Measurements from ENCODE around the gene POLK. TPM values are rescaled to one million over a fixed set of nuclear protein-coding genes. Genes with fewer than 3 reads are reported as not detected.
A peak's percentile ranks its signal among the peaks of the same experiment; 100 is the strongest.
"Not testable (repeated sequence)": the region's sequence is repeated elsewhere in the genome, so short reads cannot be mapped to it uniquely, and the experiment has no call there.

POLK gene
- total RNA-seq, 1 donor from 2014 or later: 27.6 TPM

GRCh38 chr5:75532190-75532589 is 20.5 kb downstream of the POLK start:
- FAIRE-seq: no peak
- Mint-ChIP-seq H3K27ac (ENCODE audit: unreplicated experiment) (no peak overlapping the region), H3K4me1 (ENCODE audit: low read depth, unreplicated experiment) (peaks cover 24% of the 10 kb centered on the region), H3K9me3 (ENCODE audit: unreplicated experiment) (peaks cover 18% of the 10 kb centered on the region), H3K4me3 (ENCODE audit: unreplicated experiment) (no peak overlapping the region), H3K36me3 (ENCODE audit: low read depth, unreplicated experiment) (peaks cover 24% of the 10 kb centered on the region), H3K27me3 (ENCODE audit: low read depth, unreplicated experiment) (no peaks in the 10 kb centered on the region)
- H3K4me2 ChIP-seq (ENCODE audit: low read length): no peak overlapping the region
- H4K20me1 ChIP-seq (ENCODE audit: insufficient read depth, low read length): peaks cover 22% of the 10 kb centered on the region
- H3K27me3 ChIP-seq (ENCODE audit: insufficient read depth, low read length): no peaks in the 10 kb centered on the region
- DNase-seq (ENCODE audit: low read depth): no peak
- peaks cover 79% of the 10 kb centered on the region for H3K79me2 ChIP-seq (ENCODE audit: insufficient read depth, low read length)
- no peak overlapping the region for H3K27ac ChIP-seq (ENCODE audit: low read depth, low read length)
- TF ChIP-seq CTCF (IDR thresholded peaks at IDR 0.05; ENCODE audit: insufficient read depth, low read depth, low read length) (no peak), EZH2 (IDR thresholded peaks at IDR 0.05; ENCODE audit: insufficient read depth, low read length) (no peak)
- H3K9me3 ChIP-seq (ENCODE audit: insufficient read depth, low read depth, low read length): peaks cover 3% of the 10 kb centered on the region
- no peaks in the 10 kb centered on the region for H3K4me1 ChIP-seq (ENCODE audit: insufficient read depth, low read length)
- no peaks in the 10 kb centered on the region for H3K36me3 ChIP-seq (ENCODE audit: insufficient read depth, low read length)
- H2AFZ ChIP-seq (ENCODE audit: low read depth, low read length): no peak overlapping the region
- H3K4me3 ChIP-seq (ENCODE audit: insufficient read depth, low read depth, low read length): no peak overlapping the region
- no peak overlapping the region for H3K9ac ChIP-seq (ENCODE audit: low read length)

- Histone ChIP-seq H3K79me2 (ENCODE audit: insufficient read depth, low read length) (peaks cover 80% of the 10 kb centered on the region), H3K27ac (ENCODE audit: low read depth, low read length) (peak overlapping the region; percentile 54), H3K4me2 (ENCODE audit: low read length) (peak overlapping the region; percentile 27), H4K20me1 (ENCODE audit: insufficient read depth, low read length) (peaks cover 21% of the 10 kb centered on the region)
- H3K4me3 ChIP-seq (ENCODE audit: insufficient read depth, low read depth, low read length); H3K36me3 ChIP-seq (ENCODE audit: insufficient read depth, low read length); H3K27me3 Mint-ChIP-seq (ENCODE audit: low read depth, unreplicated experiment); H3K4me3 Mint-ChIP-seq (ENCODE audit: unreplicated experiment); H3K9ac ChIP-seq (ENCODE audit: low read length); H2AFZ ChIP-seq (ENCODE audit: low read depth, low read length); H3K9me3 ChIP-seq (ENCODE audit: insufficient read depth, low read depth, low read length); FAIRE-seq; H3K27me3 ChIP-seq (ENCODE audit: insufficient read depth, low read length); H3K4me1 ChIP-seq (ENCODE audit: insufficient read depth, low read length): not testable (repeated sequence)
- Mint-ChIP-seq H3K27ac (ENCODE audit: unreplicated experiment) (peak overlapping the region; percentile 75), H3K9me3 (ENCODE audit: unreplicated experiment) (peaks cover 18% of the 10 kb centered on the region), H3K36me3 (ENCODE audit: low read depth, unreplicated experiment) (peaks cover 24% of the 10 kb centered on the region), H3K4me1 (ENCODE audit: low read depth, unreplicated experiment) (peaks cover 26% of the 10 kb centered on the region)
- DNase-seq (ENCODE audit: low read depth): peak; percentile 90
Observed at GRCh38 chr5:75533716-75534115, 22.0 kb downstream of the POLK start.

GRCh38 chr5:75534734-75535133 is 23.0 kb downstream of the POLK start:
- Histone ChIP-seq H3K27me3 (ENCODE audit: insufficient read depth, low read length) (no peaks in the 10 kb centered on the region), H3K4me3 (ENCODE audit: insufficient read depth, low read depth, low read length) (no peak overlapping the region), H4K20me1 (ENCODE audit: insufficient read depth, low read length) (peaks cover 20% of the 10 kb centered on the region), H3K9ac (ENCODE audit: low read length) (no peak overlapping the region), H2AFZ (ENCODE audit: low read depth, low read length) (no peak overlapping the region), H3K4me1 (ENCODE audit: insufficient read depth, low read length) (no peaks in the 10 kb centered on the region), H3K9me3 (ENCODE audit: insufficient read depth, low read depth, low read length) (peaks cover 3% of the 10 kb centered on the region), H3K4me2 (ENCODE audit: low read length) (no peak overlapping the region), H3K27ac (ENCODE audit: low read depth, low read length) (no peak overlapping the region), H3K36me3 (ENCODE audit: insufficient read depth, low read length) (no peaks in the 10 kb centered on the region), H3K79me2 (ENCODE audit: insufficient read depth, low read length) (peaks cover 81% of the 10 kb centered on the region)
- Mint-ChIP-seq H3K4me3 (ENCODE audit: unreplicated experiment) (no peak overlapping the region), H3K9me3 (ENCODE audit: unreplicated experiment) (peaks cover 18% of the 10 kb centered on the region), H3K4me1 (ENCODE audit: low read depth, unreplicated experiment) (peaks cover 29% of the 10 kb centered on the region), H3K27me3 (ENCODE audit: low read depth, unreplicated experiment) (no peaks in the 10 kb centered on the region), H3K27ac (ENCODE audit: unreplicated experiment) (no peak overlapping the region), H3K36me3 (ENCODE audit: low read depth, unreplicated experiment) (peaks cover 21% of the 10 kb centered on the region)
- DNase-seq (ENCODE audit: low read depth): no peak
- FAIRE-seq: peak; percentile 63
- TF ChIP-seq EZH2 (IDR thresholded peaks at IDR 0.05; ENCODE audit: insufficient read depth, low read length) (no peak), CTCF (IDR thresholded peaks at IDR 0.05; ENCODE audit: insufficient read depth, low read depth, low read length) (no peak)

All from astrocyte (in vitro differentiated cells and primary cell).